Esophagus squamous epithelium (tissue), 5 donors: ENCODE results near the gene MKRN2OS. TPM values are rescaled to one million over a fixed set of nuclear protein-coding genes. Genes with fewer than 3 reads are reported as not detected.

Experiments
- DNase-seq: peaks from one replicate; lab custom pipeline; 2025; lab: John Stamatoyannopoulos, UW
- H3K27ac ChIP-seq, 4 donors: fragments of 200-600 bp; sonication (generic); one replicate each; pipeline ENCODE4 v1.5.1; 2016 to 2019; ENCODE audit warnings: mild to moderate bottlenecking in 1 of 4
- H3K27me3 ChIP-seq, 4 donors: fragments of 200-600 bp; sonication (generic); 1 replicate in 3 of 4; 2 replicates in 1 of 4; pipeline versions ENCODE4 v1.5.1 to v1.6.0; 2017 to 2021; ENCODE audit warnings: antibody characterized with exemption in 1 of 4
- H3K36me3 ChIP-seq, 3 donors: fragments of 200-600 bp; sonication (generic); one replicate each; pipeline ENCODE4 v1.5.1; 2016 to 2019
- H3K4me1 ChIP-seq, 3 donors: fragments of 200-600 bp; sonication (generic); one replicate each; pipeline ENCODE4 v1.5.1; 2017 to 2019
- H3K4me3 ChIP-seq, 4 donors: fragments of 200-600 bp; sonication (generic); 1 replicate in 3 of 4; 2 replicates in 1 of 4; pipeline ENCODE4 v1.5.1; 2016 to 2019; ENCODE audit warnings: mild to moderate bottlenecking in 2 of 4, moderate library complexity in 1 of 4
- H3K9me3 ChIP-seq, 3 donors: fragments of 200-600 bp; sonication (generic); one replicate each; pipeline ENCODE4 v1.5.1; 2016 to 2019
- CTCF ChIP-seq, 6 experiments: fragments of 450-650 bp in 4 of 6; fragments of 200-600 bp in 2 of 6; sonication (generic) in 2 of 6; IDR thresholded peaks; one replicate each; pipeline ENCODE4 v1.5.1; 2016 to 2019; ENCODE audit warnings: antibody characterized with exemption in 6 of 6, mild to moderate bottlenecking in 4 of 6, moderate library complexity in 4 of 6
- POLR2A ChIP-seq, 4 donors: fragments of 450-650 bp; IDR thresholded peaks; one replicate each; pipeline ENCODE4 v1.6.1; 2017; ENCODE audit warnings: antibody characterized with exemption in 4 of 4, mild to moderate bottlenecking in 4 of 4, moderate library complexity in 3 of 4
- WGBS, 2 donors: methylation state at CpG; one replicate each; pipeline ENCODE4 v1.1.5; 2018; 5-methylcytosine and 5-hydroxymethylcytosine counted together
- intact Hi-C: fragments of 100-400 bp; cut with DNase I; formaldehyde crosslinking; loops from one replicate; pipeline ENCODE4 v1.15.0; 2022
- small RNA-seq, 4 donors: library from RNA; depleted of rRNA; stranded (forward); fragments of <200 nt; gene quantifications; one replicate each; pipeline ENCODE3, GENCODE V24; 2016
- total RNA-seq, 4 donors: library from RNA; depleted of rRNA; stranded (reverse); fragments of >200 nt; gene quantifications; one replicate each; pipeline ENCODE4 v1.1.0, GENCODE V29; 2016
- donor health status: DM: yes; HTN: yes; CAD: no.

The MKRN2OS gene
- total RNA-seq, 4 donors from 2014 or later, result 0.97 to 7.6 (median 2.5) TPM

GRCh38 chr3:12495749-12496452 is 49.4 kb downstream of the MKRN2OS start:
- no peak for TF ChIP-seq POLR2A (IDR thresholded peaks at IDR 0.05)
- TF ChIP-seq CTCF (IDR thresholded peaks at IDR 0.05), result no peak
- WGBS, 2 donors, result 90 to 92% methylated on average over 7 to 8 of the region's 8 CpGs
- H3K4me3 ChIP-seq, result no peak overlapping the region
- no peak overlapping the region for H3K27ac ChIP-seq
- no peak for DNase-seq
- no peaks in the 10 kb centered on the region for H3K27me3 ChIP-seq
- intact Hi-C loops, result no loop called here
- H3K9me3 ChIP-seq, result no peaks in the 10 kb centered on the region
- H3K4me1 ChIP-seq, result no peaks in the 10 kb centered on the region
- H3K36me3 ChIP-seq, result peaks cover 12 to 100% (median 20%) of the 10 kb centered on the region in 3 donors

- H3K27ac ChIP-seq, result no peak overlapping the region
- H3K27me3 ChIP-seq, result no peaks in the 10 kb centered on the region
- H3K9me3 ChIP-seq, result no peaks in the 10 kb centered on the region
- no peak for TF ChIP-seq CTCF (IDR thresholded peaks at IDR 0.05)
- no peak for TF ChIP-seq POLR2A (IDR thresholded peaks at IDR 0.05)
- WGBS, 2 donors, result 87 to 100% methylated on average over 3 of the region's 3 CpGs
- intact Hi-C loops, result no loop called here
- no peak for DNase-seq
- H3K4me1 ChIP-seq, result peaks cover 0 to 7% (median 2%) of the 10 kb centered on the region in 3 donors
- no peak overlapping the region for H3K4me3 ChIP-seq
- H3K36me3 ChIP-seq, result peaks cover 0 to 60% (median 0%) of the 10 kb centered on the region in 3 donors
Measured at GRCh38 chr3:12490547-12490946, 54.8 kb downstream of the MKRN2OS start.

- 92 to 93% methylated on average over 4 of the region's 4 CpGs for WGBS, 2 donors
- DNase-seq, result no peak
- intact Hi-C loops, result no loop called here
Measured at GRCh38 chr3:12489832-12490231, 55.5 kb downstream of the MKRN2OS start.

More at GRCh38 chr3:12489832-12490231, 55.5 kb downstream of the MKRN2OS start:
- Histone ChIP-seq H3K36me3 (peaks cover 0 to 53% (median 0%) of the 10 kb centered on the region in 3 donors), H3K27me3 (no peaks in the 10 kb centered on the region), H3K27ac (no peak overlapping the region), H3K9me3 (no peaks in the 10 kb centered on the region), H3K4me3 (no peak overlapping the region), H3K4me1 (peaks cover 0 to 14% (median 9%) of the 10 kb centered on the region in 3 donors)
- TF ChIP-seq POLR2A (IDR thresholded peaks at IDR 0.05), result no peak
- TF ChIP-seq CTCF (IDR thresholded peaks at IDR 0.05), result no peak

Small RNAs within 50 kb of the gene (small RNA-seq; reads per million reads assigned to genes)
- gene RF00017 (0 reads per million in 4 donors), gene RNA5SP123 (0 to 0.09 (median 0) reads per million in 4 donors), gene RNU6-377P (0 reads per million in 4 donors)

Other genes with a start within 250 kb of the MKRN2OS start
- 10 to 100 TPM; 13.6 to 29.6 (median 14.3) TPM for gene TSEN2, start 61.0 kb downstream of the MKRN2OS start, total RNA-seq
- 10 to 100 TPM; 14.6 to 28.4 (median 19.4) TPM for gene MKRN2, start 11.6 kb upstream of the MKRN2OS start, total RNA-seq
- 100 to 1,000 TPM in 1 of 4 donors, 10 to 100 TPM in 3; 73.2 to 107 (median 84.2) TPM for gene RAF1, start 118.6 kb upstream of the MKRN2OS start, total RNA-seq
- gene TMEM40, start 213.8 kb upstream of the MKRN2OS start, total RNA-seq, result 10 to 100 TPM; 43.9 to 79.1 (median 53.4) TPM